ENCODE results near the gene FLCN. TPM values are rescaled to one million over a fixed set of nuclear protein-coding genes. Genes with fewer than 3 reads are reported as not detected.

The FLCN gene
- total RNA-seq, 4 donors from 2014 or later, result 28.4 to 143 (median 49.2) TPM

GRCh38 chr17:17242246-17242645 lies 5.3 kb upstream of the FLCN start:
- peaks cover 8% of the 10 kb centered on the region for H3K4me1 ChIP-seq
- no peak for TF ChIP-seq EP300 (IDR thresholded peaks at IDR 0.05)
- no peak for TF ChIP-seq POLR2AphosphoS5 (IDR thresholded peaks at IDR 0.05)
- TF ChIP-seq POLR2A (IDR thresholded peaks at IDR 0.05), result no peak
- no peaks in the 10 kb centered on the region for H3K9me3 ChIP-seq
- WGBS, result 100% methylated on average over 6 of the region's 7 CpGs
- no peak overlapping the region for H3K4me3 ChIP-seq
- no peaks in the 10 kb centered on the region for H3K27me3 ChIP-seq
- peaks cover 20% of the 10 kb centered on the region for H3K36me3 ChIP-seq
- H3K27ac ChIP-seq, result no peak overlapping the region
- DNase-seq (ENCODE audit: low spot score in 2 of 2), result peak in 1 of 2 donors; percentile 51

GRCh38 chr17:17241656-17242055 lies 4.7 kb upstream of the FLCN start:
- TF ChIP-seq POLR2A (IDR thresholded peaks at IDR 0.05) (no peak), POLR2AphosphoS5 (IDR thresholded peaks at IDR 0.05) (no peak), EP300 (IDR thresholded peaks at IDR 0.05) (no peak), CTCF (IDR thresholded peaks at IDR 0.05) (no peak)
- Histone ChIP-seq H3K36me3 (peaks cover 14% of the 10 kb centered on the region), H3K9me3 (no peaks in the 10 kb centered on the region), H3K27me3 (no peaks in the 10 kb centered on the region), H3K27ac (no peak overlapping the region), H3K4me1 (peaks cover 8% of the 10 kb centered on the region), H3K4me3 (no peak overlapping the region)
- no peak for DNase-seq (ENCODE audit: low spot score in 2 of 2)
- WGBS, result 83% methylated on average over 10 of the region's 10 CpGs

- Histone ChIP-seq H3K4me3 (no peak overlapping the region), H3K9me3 (no peaks in the 10 kb centered on the region), H3K4me1 (peaks cover 21% of the 10 kb centered on the region), H3K36me3 (no peaks in the 10 kb centered on the region), H3K27me3 (no peaks in the 10 kb centered on the region), H3K27ac (no peak overlapping the region)
- TF ChIP-seq EP300 (IDR thresholded peaks at IDR 0.05) (no peak), POLR2AphosphoS5 (IDR thresholded peaks at IDR 0.05) (no peak), CTCF (IDR thresholded peaks at IDR 0.05) (no peak), POLR2A (IDR thresholded peaks at IDR 0.05) (no peak)
- 62% methylated on average over 1 of the region's 1 CpG for WGBS
- no peak for DNase-seq (ENCODE audit: low spot score in 2 of 2)
Measured at GRCh38 chr17:17239832-17240231, 2.9 kb upstream of the FLCN start.

- Histone ChIP-seq H3K4me3 (peak overlapping the region; percentile 99), H3K9me3 (no peaks in the 10 kb centered on the region), H3K36me3 (peaks cover 15% of the 10 kb centered on the region), H3K27me3 (no peaks in the 10 kb centered on the region), H3K27ac (peak overlapping the region; percentile 92), H3K4me1 (peaks cover 31% of the 10 kb centered on the region)
- TF ChIP-seq EP300 (IDR thresholded peaks at IDR 0.05), result no peak
- TF ChIP-seq POLR2A (IDR thresholded peaks at IDR 0.05), result no peak
- TF ChIP-seq CTCF (IDR thresholded peaks at IDR 0.05), result no peak
- TF ChIP-seq POLR2AphosphoS5 (IDR thresholded peaks at IDR 0.05), result no peak
- 0% methylated on average over 20 of the region's 31 CpGs for WGBS
- DNase-seq (ENCODE audit: low spot score in 2 of 2), result peak in 1 of 2 donors; percentile 77
Measured at GRCh38 chr17:17236295-17237025, 508 bp downstream of the FLCN start.

DNA sequence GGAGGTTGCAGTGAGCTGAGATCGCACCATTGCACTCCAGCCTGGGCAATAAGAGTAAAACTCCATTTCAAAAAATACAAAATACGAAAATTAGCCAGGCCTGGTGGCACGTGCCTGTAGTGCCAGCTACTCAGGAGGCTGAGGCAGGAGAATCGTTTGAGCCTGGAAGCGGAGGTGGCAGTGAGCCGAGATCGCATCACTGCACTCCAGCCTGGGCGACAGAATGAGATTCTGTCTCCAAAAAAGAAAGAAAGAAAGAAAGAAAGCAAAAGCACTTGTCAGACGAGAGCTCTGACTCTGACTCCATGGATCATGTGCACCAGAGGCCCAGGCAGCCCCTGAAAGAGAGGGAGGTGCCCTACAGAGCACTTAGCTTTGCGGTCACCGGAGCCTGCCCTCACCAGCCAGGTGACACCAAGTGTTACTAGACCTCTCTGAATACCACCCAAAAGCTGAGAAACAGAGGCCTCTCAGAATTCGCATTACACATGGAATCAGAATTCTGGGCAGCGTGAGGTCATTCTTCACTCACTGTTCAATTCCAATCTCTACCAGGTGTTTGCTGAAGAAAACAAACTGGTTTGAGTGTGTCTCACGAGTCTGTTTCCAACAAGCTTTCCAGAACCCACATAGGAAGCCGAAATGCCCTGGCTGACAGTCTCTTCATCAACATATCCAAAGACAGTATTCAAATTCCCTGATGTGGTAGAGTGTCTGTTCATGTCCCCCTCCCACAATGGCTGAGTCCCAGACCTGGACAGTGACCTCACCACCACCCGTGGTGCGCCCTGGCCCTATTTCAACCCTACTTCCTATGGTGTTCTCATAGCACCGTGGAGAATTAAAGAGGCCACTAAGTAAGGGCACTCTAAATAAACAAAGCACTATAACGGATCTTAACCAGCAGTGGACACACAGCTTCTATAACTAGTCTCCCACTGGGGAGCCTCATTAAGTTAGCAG lies 1.5 kb downstream of the FLCN start:
- 42% methylated on average over 19 of the region's 19 CpGs for WGBS
- no peak for DNase-seq (ENCODE audit: low spot score in 2 of 2)
- no peaks in the 10 kb centered on the region for H3K9me3 ChIP-seq
- H3K27me3 ChIP-seq, result no peaks in the 10 kb centered on the region
- H3K4me1 ChIP-seq, result peaks cover 31% of the 10 kb centered on the region
- peak overlapping the region; percentile 99 for H3K4me3 ChIP-seq
- TF ChIP-seq CTCF (IDR thresholded peaks at IDR 0.05) (no peak), EP300 (IDR thresholded peaks at IDR 0.05) (no peak), POLR2A (IDR thresholded peaks at IDR 0.05) (no peak), POLR2AphosphoS5 (IDR thresholded peaks at IDR 0.05) (no peak)
- peaks cover 25% of the 10 kb centered on the region for H3K36me3 ChIP-seq
- H3K27ac ChIP-seq, result peak overlapping the region; percentile 92

Data from suprapubic skin (tissue), 4 donors.